HG03135 (cell line): Measurements from ENCODE around the gene IDI2.
"Not testable (repeated sequence)": the region's sequence is repeated elsewhere in the genome, so short reads cannot be mapped to it uniquely, and the experiment has no call there.

Experiments
- ATAC-seq: cut with Tn5 transposase; IDR thresholded peaks from one replicate; pipeline ENCODE4 v1.9.1; 2021; ENCODE audit warnings: mild to moderate bottlenecking, moderate library complexity; ENCODE audit not compliant: unreplicated experiment

Gene IDI2

GRCh38 chr10:1025683-1026082 lies at the start of gene IDI2:
Gene IDI2, minus strand, starts transcription at chr10:1025859. Its CDS starts 1,136 bp downstream, at chr10:1024723.
- no peak for ATAC-seq

- ATAC-seq, result no peak
Observed at GRCh38 chr10:1074748-1075308, 49.2 kb upstream of the IDI2 start.

GRCh38 chr10:1074052-1074747 lies 48.5 kb upstream of the IDI2 start:
- no peak for ATAC-seq

GRCh38 chr10:1070919-1071318 lies 45.3 kb upstream of the IDI2 start:
- ATAC-seq, result no peak

GRCh38 chr10:1068380-1069361 lies 43.0 kb upstream of the IDI2 start:
- no peak for ATAC-seq

- ATAC-seq, result not testable (repeated sequence)
Observed at GRCh38 chr10:1066734-1067133, 41.1 kb upstream of the IDI2 start.

GRCh38 chr10:1064964-1065247 lies 39.2 kb upstream of the IDI2 start:
- no peak for ATAC-seq

GRCh38 chr10:1063232-1063865 lies 37.7 kb upstream of the IDI2 start:
- no peak for ATAC-seq

- ATAC-seq, result no peak
Observed at GRCh38 chr10:1061930-1062774, 36.5 kb upstream of the IDI2 start.

- no peak for ATAC-seq
Observed at GRCh38 chr10:1059902-1060301, 34.2 kb upstream of the IDI2 start.

- no peak for ATAC-seq
Observed at GRCh38 chr10:1058017-1058416, 32.4 kb upstream of the IDI2 start.

- peak; percentile 7 for ATAC-seq
Observed at GRCh38 chr10:1057106-1057657, 31.5 kb upstream of the IDI2 start.

- peak; percentile 94 for ATAC-seq
Observed at GRCh38 chr10:1056326-1057105, 30.9 kb upstream of the IDI2 start, which contains the start of gene WDR37. Gene WDR37, plus strand, starts transcription at chr10:1056385. Its CDS starts 15,771 bp downstream, at chr10:1072156.

- no peak for ATAC-seq
Observed at GRCh38 chr10:1054684-1055083, 29.0 kb upstream of the IDI2 start.

GRCh38 chr10:1050554-1050953 lies 24.9 kb upstream of the IDI2 start:
- no peak for ATAC-seq

GRCh38 chr10:1050145-1050544 lies 24.5 kb upstream of the IDI2 start:
- no peak for ATAC-seq

GRCh38 chr10:1049425-1049958 lies 23.8 kb upstream of the IDI2 start:
- ATAC-seq, result no peak

GRCh38 chr10:1048732-1049424 lies 23.2 kb upstream of the IDI2 start, which contains the start of gene IDI1:
Gene IDI1, minus strand, starts transcription at chr10:1049119. Its CDS starts 116 bp downstream, at chr10:1049003.
- peak; percentile 80 for ATAC-seq
